Measurements from ENCODE around the gene LAD1. TPM values are rescaled to one million over a fixed set of nuclear protein-coding genes. Genes with fewer than 3 reads are reported as not detected.
A peak's percentile ranks its signal among the peaks of the same experiment; 100 is the strongest.

LAD1 gene
- total and polyA plus RNA-seq, 2 of the 13 experiments (the other 11 are each of a cell fraction or from before 2014, with no cell fraction given): 10.8 to 65.6 TPM

DNA sequence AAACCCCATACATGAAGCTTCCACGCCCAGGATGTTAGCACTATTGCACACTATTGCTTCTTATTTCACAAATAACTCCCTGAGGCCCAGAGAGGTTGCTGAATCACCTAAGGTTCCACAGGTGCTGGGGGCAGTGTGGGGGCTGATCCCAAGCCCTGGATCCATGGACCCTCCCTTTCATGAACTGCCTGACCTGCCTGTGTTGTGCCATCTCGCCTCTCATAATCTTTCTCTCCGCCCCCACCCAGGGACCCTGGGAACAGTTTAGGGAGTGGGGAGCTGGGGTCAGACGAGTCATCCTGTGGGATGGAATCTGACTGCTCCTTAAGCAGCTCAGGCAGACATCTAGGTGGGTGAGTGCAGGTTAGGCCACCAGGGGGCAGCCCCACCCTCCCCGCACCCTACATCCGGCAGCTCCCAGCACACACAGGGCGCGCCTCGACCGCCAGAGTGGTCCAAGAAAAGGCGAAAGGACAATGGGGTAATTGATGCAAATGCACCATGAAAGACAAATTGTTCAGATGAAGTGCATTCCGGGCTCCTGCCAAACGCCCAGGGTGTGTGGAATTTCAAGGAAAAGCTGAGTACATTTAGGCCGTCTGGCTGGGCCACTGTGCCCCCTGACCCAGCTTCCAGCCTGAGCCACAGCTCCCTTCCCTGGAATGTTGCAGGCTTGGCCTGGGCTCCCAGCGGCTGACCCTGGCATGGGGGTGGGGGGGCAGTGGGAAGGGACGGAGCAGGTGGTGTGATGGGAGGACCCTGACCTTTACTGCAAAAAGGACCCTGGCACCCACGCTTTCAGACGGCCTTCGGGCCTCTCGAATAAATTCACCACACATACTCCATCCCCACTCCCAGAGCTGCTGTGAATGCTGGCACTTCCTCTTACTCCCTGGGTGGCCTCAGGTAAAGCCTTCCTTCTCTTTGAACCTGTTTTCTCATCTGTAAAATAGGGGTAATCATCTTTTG is 49.1 kb upstream of the LAD1 start (continued):
- TF ChIP-seq RAD21 (CRISPR knock-in tag; IDR thresholded peaks at IDR 0.05) (peak; percentile 70), ZIK1 (CRISPR knock-in tag; IDR thresholded peaks at IDR 0.05; ENCODE audit: borderline replicate concordance, low read depth) (no peak), CBX2 (IDR thresholded peaks at IDR 0.05; ENCODE audit: low read depth, low read length) (no peak), CBX2 (CRISPR knock-in tag; IDR thresholded peaks at IDR 0.05; ENCODE audit: low read depth) (no peak), SMARCC2 (IDR thresholded peaks at IDR 0.05) (no peak), MLLT10 (CRISPR knock-in tag; IDR thresholded peaks at IDR 0.05) (no peak), GABPA (IDR thresholded peaks at IDR 0.05; ENCODE audit: low read depth, low read length) (no peak), GABPA (CRISPR knock-in tag; IDR thresholded peaks at IDR 0.05; ENCODE audit: low read depth) (peak; percentile 27; the same call in 1 of the 2 replicates), STAG1 (CRISPR knock-in tag; IDR thresholded peaks at IDR 0.05) (peak; percentile 72), KLF12 (CRISPR knock-in tag; IDR thresholded peaks at IDR 0.05; ENCODE audit: borderline replicate concordance) (no peak)
- TF ChIP-seq, protein P1, sequence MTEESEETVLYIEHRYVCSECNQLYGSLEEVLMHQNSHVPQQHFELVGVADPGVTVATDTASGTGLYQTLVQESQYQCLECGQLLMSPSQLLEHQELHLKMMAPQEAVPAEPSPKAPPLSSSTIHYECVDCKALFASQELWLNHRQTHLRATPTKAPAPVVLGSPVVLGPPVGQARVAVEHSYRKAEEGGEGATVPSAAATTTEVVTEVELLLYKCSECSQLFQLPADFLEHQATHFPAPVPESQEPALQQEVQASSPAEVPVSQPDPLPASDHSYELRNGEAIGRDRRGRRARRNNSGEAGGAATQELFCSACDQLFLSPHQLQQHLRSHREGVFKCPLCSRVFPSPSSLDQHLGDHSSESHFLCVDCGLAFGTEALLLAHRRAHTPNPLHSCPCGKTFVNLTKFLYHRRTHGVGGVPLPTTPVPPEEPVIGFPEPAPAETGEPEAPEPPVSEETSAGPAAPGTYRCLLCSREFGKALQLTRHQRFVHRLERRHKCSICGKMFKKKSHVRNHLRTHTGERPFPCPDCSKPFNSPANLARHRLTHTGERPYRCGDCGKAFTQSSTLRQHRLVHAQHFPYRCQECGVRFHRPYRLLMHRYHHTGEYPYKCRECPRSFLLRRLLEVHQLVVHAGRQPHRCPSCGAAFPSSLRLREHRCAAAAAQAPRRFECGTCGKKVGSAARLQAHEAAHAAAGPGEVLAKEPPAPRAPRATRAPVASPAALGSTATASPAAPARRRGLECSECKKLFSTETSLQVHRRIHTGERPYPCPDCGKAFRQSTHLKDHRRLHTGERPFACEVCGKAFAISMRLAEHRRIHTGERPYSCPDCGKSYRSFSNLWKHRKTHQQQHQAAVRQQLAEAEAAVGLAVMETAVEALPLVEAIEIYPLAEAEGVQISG (CRISPR knock-in tag; IDR thresholded peaks at IDR 0.05): no peak
- TF ChIP-seq, protein P2, sequence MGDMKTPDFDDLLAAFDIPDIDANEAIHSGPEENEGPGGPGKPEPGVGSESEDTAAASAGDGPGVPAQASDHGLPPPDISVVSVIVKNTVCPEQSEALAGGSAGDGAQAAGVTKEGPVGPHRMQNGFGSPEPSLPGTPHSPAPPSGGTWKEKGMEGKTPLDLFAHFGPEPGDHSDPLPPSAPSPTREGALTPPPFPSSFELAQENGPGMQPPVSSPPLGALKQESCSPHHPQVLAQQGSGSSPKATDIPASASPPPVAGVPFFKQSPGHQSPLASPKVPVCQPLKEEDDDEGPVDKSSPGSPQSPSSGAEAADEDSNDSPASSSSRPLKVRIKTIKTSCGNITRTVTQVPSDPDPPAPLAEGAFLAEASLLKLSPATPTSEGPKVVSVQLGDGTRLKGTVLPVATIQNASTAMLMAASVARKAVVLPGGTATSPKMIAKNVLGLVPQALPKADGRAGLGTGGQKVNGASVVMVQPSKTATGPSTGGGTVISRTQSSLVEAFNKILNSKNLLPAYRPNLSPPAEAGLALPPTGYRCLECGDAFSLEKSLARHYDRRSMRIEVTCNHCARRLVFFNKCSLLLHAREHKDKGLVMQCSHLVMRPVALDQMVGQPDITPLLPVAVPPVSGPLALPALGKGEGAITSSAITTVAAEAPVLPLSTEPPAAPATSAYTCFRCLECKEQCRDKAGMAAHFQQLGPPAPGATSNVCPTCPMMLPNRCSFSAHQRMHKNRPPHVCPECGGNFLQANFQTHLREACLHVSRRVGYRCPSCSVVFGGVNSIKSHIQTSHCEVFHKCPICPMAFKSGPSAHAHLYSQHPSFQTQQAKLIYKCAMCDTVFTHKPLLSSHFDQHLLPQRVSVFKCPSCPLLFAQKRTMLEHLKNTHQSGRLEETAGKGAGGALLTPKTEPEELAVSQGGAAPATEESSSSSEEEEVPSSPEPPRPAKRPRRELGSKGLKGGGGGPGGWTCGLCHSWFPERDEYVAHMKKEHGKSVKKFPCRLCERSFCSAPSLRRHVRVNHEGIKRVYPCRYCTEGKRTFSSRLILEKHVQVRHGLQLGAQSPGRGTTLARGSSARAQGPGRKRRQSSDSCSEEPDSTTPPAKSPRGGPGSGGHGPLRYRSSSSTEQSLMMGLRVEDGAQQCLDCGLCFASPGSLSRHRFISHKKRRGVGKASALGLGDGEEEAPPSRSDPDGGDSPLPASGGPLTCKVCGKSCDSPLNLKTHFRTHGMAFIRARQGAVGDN (CRISPR knock-in tag; IDR thresholded peaks at IDR 0.05): peak; percentile 58
- TF ChIP-seq, protein P3, sequence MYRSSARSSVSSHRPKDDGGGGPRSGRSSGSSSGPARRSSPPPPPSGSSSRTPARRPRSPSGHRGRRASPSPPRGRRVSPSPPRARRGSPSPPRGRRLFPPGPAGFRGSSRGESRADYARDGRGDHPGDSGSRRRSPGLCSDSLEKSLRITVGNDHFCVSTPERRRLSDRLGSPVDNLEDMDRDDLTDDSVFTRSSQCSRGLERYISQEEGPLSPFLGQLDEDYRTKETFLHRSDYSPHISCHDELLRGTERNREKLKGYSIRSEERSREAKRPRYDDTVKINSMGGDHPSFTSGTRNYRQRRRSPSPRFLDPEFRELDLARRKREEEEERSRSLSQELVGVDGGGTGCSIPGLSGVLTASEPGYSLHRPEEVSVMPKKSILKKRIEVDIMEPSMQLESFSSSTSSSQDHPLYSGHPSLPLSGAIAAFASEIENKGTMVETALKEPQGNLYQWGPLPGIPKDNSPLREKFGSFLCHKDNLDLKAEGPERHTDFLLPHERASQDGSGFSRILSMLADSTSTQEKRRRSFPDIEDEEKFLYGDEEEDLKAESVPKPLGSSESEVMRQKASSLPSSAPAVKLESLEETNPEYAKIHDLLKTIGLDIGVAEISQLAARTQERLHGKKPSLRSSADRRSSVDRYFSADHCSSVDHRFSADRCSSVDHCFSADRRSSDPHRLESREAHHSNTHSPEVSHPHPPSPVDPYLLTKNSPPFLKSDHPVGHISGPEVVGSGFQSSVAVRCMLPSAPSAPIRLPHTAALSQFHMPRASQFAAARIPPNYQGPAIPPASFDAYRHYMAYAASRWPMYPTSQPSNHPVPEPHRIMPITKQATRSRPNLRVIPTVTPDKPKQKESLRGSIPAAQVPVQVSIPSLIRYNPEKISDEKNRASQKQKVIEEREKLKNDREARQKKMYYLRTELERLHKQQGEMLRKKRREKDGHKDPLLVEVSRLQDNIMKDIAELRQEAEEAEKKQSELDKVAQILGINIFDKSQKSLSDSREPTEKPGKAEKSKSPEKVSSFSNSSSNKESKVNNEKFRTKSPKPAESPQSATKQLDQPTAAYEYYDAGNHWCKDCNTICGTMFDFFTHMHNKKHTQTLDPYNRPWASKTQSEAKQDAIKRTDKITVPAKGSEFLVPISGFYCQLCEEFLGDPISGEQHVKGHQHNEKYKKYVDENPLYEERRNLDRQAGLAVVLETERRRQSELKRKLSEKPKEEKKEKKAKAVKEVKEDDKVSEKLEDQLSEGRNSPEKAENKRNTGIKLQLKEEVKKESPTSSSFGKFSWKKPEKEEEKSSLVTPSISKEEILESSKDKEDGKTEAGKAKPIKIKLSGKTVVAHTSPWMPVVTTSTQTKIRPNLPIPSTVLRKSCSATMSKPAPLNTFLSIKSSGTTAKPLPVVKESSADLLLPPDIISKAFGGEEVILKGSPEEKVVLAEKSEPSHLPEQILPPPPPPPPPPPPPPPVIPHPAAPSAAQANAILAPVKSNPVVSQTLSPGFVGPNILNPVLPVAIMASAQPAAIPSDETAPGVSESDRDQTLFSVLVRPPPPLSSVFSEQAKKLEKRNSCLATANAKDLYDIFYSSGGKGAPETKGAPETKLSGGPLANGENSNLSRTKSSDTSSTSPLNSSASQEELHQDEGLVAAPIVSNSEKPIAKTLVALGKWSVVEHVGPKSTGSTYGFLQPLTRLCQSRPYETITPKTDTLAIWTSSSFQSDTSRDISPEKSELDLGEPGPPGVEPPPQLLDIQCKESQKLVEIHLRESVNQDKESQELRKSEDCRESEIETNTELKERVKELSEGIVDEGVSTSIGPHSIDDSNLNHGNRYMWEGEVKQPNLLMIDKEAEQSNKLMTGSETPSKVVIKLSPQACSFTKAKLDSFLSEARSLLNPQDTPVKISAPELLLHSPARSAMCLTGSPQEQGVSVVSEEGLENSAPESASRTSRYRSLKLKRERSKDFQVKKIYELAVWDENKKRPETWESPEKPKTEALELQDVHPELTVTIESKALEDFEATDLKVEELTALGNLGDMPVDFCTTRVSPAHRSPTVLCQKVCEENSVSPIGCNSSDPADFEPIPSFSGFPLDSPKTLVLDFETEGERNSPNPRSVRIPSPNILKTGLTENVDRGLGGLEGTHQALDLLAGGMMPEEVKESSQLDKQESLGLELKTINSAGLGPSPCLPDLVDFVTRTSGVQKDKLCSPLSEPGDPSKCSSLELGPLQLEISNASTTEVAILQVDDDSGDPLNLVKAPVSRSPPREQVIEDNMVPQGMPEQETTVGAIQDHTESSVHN (CRISPR knock-in tag; IDR thresholded peaks at IDR 0.05): no peak

All from HepG2 (cell line).